ENCODE results near the gene RHCG. TPM values are rescaled to one million over a fixed set of nuclear protein-coding genes. Genes with fewer than 3 reads are reported as not detected.

RHCG gene
- total RNA-seq, 2 donors from 2014 or later, result not detected

DNA sequence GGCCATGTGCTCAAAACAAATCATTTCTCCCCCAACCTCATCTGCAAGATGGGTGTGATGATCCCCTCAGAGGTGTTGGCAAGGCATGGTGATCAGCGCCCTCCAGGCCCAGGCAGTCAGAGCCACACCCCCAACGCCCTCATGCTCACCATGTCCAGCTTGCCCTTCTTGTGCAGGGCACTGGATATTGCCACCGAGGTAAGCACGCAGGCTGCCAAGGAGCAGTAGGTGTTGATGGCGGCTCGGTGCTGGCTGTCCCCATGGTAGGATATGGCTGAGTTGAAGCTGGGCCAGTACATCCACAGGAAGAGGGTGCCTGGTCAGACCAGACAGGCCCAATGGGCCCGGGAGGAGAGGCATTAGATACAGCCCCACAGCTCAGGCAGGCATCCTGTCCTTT lies 17.2 kb downstream of the RHCG start:
- Histone ChIP-seq H3K27ac (ENCODE audit: low read depth, low read length) (no peak overlapping the region), H3K27me3 (ENCODE audit: control insufficient read depth, insufficient read depth, low read length, poor library complexity, severe bottlenecking) (peaks cover 66% of the 10 kb centered on the region), H3K9ac (ENCODE audit: extremely low read depth, low read length, poor library complexity, severe bottlenecking) (no peak overlapping the region), H3K4me3 (ENCODE audit: low read length) (no peak overlapping the region), H3K4me1 (ENCODE audit: control insufficient read depth, insufficient read depth, low read length) (no peaks in the 10 kb centered on the region), H3K9me3 (ENCODE audit: control insufficient read depth, low read length) (no peaks in the 10 kb centered on the region), H3K36me3 (ENCODE audit: control insufficient read depth, insufficient read depth, low read length) (no peaks in the 10 kb centered on the region)
- no peak overlapping the region for H3K4me3 Mint-ChIP-seq
- H3K27ac Mint-ChIP-seq, result no peak overlapping the region
- no peaks in the 10 kb centered on the region for H3K4me1 Mint-ChIP-seq
- WGBS, 2 experiments (ENCODE audit: insufficient coverage in 1 of 2, insufficient read length in 1 of 2), result 89% methylated on average over 6 to 7 of the region's 7 CpGs
- no peaks in the 10 kb centered on the region for H3K36me3 Mint-ChIP-seq (ENCODE audit: low read depth)
- DNase-seq, result no peak
- no peaks in the 10 kb centered on the region for H3K9me3 Mint-ChIP-seq
- H3K27me3 Mint-ChIP-seq (ENCODE audit: insufficient read depth), result peaks cover 54% of the 10 kb centered on the region
- TF ChIP-seq CTCF (conservative IDR thresholded peaks at IDR 0.05), result no peak

- Histone ChIP-seq H3K9me3 (ENCODE audit: control insufficient read depth, low read length) (no peaks in the 10 kb centered on the region), H3K4me1 (ENCODE audit: control insufficient read depth, insufficient read depth, low read length) (no peaks in the 10 kb centered on the region), H3K9ac (ENCODE audit: extremely low read depth, low read length, poor library complexity, severe bottlenecking) (no peak overlapping the region), H3K27ac (ENCODE audit: low read depth, low read length) (no peak overlapping the region), H3K36me3 (ENCODE audit: control insufficient read depth, insufficient read depth, low read length) (no peaks in the 10 kb centered on the region), H3K4me3 (ENCODE audit: low read length) (no peak overlapping the region), H3K27me3 (ENCODE audit: control insufficient read depth, insufficient read depth, low read length, poor library complexity, severe bottlenecking) (peaks cover 69% of the 10 kb centered on the region)
- Mint-ChIP-seq H3K27ac (no peak overlapping the region), H3K4me3 (no peak overlapping the region), H3K27me3 (ENCODE audit: insufficient read depth) (peaks cover 50% of the 10 kb centered on the region), H3K4me1 (no peaks in the 10 kb centered on the region), H3K36me3 (ENCODE audit: low read depth) (no peaks in the 10 kb centered on the region), H3K9me3 (no peaks in the 10 kb centered on the region)
- no peak for DNase-seq
- no peak for TF ChIP-seq CTCF (conservative IDR thresholded peaks at IDR 0.05)
- WGBS, 2 experiments (ENCODE audit: insufficient coverage in 1 of 2, insufficient read length in 1 of 2), result 85 to 95% methylated on average over 13 to 21 of the region's 22 CpGs
Measured at GRCh38 chr15:89477411-89478242, 18.8 kb downstream of the RHCG start.

DNA sequence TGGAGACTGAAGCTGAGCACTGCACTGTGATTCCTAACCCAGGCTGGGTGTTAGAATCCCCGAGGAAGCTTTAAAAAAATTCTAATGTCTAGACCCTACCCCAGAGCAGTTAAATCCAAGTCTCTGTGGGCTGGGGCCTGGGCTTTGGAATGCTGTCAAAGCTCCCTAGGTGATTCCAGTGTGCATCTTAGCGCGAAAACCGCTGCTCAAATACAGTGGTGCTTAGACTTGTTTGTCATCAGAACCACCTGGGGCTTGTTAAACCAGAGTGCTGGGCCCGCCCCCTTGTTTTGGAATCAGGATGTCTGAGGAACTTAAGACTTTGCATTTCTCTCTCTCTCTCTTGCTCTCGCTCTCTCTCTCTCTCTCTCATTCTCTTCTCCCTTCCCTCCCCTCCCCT lies 20.7 kb downstream of the RHCG start:
- no peaks in the 10 kb centered on the region for H3K36me3 Mint-ChIP-seq (ENCODE audit: low read depth)
- no peak overlapping the region for H3K9ac ChIP-seq (ENCODE audit: extremely low read depth, low read length, poor library complexity, severe bottlenecking)
- no peak overlapping the region for H3K27ac Mint-ChIP-seq
- no peak for TF ChIP-seq CTCF (conservative IDR thresholded peaks at IDR 0.05)
- H3K27me3 Mint-ChIP-seq (ENCODE audit: insufficient read depth), result peaks cover 45% of the 10 kb centered on the region
- no peaks in the 10 kb centered on the region for H3K4me1 ChIP-seq (ENCODE audit: control insufficient read depth, insufficient read depth, low read length)
- no peaks in the 10 kb centered on the region for H3K9me3 Mint-ChIP-seq
- peaks cover 64% of the 10 kb centered on the region for H3K27me3 ChIP-seq (ENCODE audit: control insufficient read depth, insufficient read depth, low read length, poor library complexity, severe bottlenecking)
- 62 to 77% methylated on average over 6 of the region's 6 CpGs for WGBS, 2 experiments (ENCODE audit: insufficient coverage in 1 of 2, insufficient read length in 1 of 2)
- DNase-seq, result no peak
- no peak overlapping the region for H3K27ac ChIP-seq (ENCODE audit: low read depth, low read length)
- H3K9me3 ChIP-seq (ENCODE audit: control insufficient read depth, low read length), result no peaks in the 10 kb centered on the region
- no peak overlapping the region for H3K4me3 ChIP-seq (ENCODE audit: low read length)
- no peaks in the 10 kb centered on the region for H3K4me1 Mint-ChIP-seq
- H3K36me3 ChIP-seq (ENCODE audit: control insufficient read depth, insufficient read depth, low read length), result no peaks in the 10 kb centered on the region
- H3K4me3 Mint-ChIP-seq, result no peak overlapping the region

Measured in endodermal cell (in vitro differentiated cells).